Calu3 (cell line): ENCODE results near the gene RPH3AL. TPM values are rescaled to one million over a fixed set of nuclear protein-coding genes. Genes with fewer than 3 reads are reported as not detected.

Experiments used
- BruUV-seq: library from RNA; stranded (reverse); fragments of 400-500 nt; replicated peaks from 2 replicates; lab custom pipeline; 2021; lab: Mats Ljungman, UMichigan
- CTCF ChIA-PET: fragments of 300-600 bp; sonication (Branson Sonifier 250); formaldehyde crosslinking; loops from one replicate; lab custom pipeline; 2022; ENCODE audit warnings: antibody characterized with exemption; lab: Charles Lee
- DNase-seq: peaks from one replicate; pipeline ENCODE4 v3.0.0; 2022
- H3K27ac Mint-ChIP-seq: one replicate; pipeline ENCODE4 v1.8.0; 2022; ENCODE audit warnings: mixed read lengths; ENCODE audit not compliant: unreplicated experiment
- H3K27me3 Mint-ChIP-seq: one replicate; pipeline ENCODE4 v1.8.0; 2022; ENCODE audit warnings: mixed read lengths; ENCODE audit not compliant: unreplicated experiment
- H3K36me3 Mint-ChIP-seq: one replicate; pipeline ENCODE4 v1.8.0; 2022; ENCODE audit warnings: mild to moderate bottlenecking, moderate library complexity, mixed read lengths; ENCODE audit not compliant: insufficient read depth, unreplicated experiment
- H3K4me1 Mint-ChIP-seq: one replicate; pipeline ENCODE4 v1.8.0; 2022; ENCODE audit warnings: mild to moderate bottlenecking, low read depth, mixed read lengths; ENCODE audit not compliant: unreplicated experiment
- H3K4me3 Mint-ChIP-seq: one replicate; pipeline ENCODE4 v1.8.0; 2022; ENCODE audit warnings: mild to moderate bottlenecking, low read depth, moderate library complexity, mixed read lengths; ENCODE audit not compliant: unreplicated experiment
- H3K9me3 Mint-ChIP-seq: one replicate; pipeline ENCODE4 v1.8.0; 2022; ENCODE audit warnings: low read depth, mixed read lengths; ENCODE audit not compliant: unreplicated experiment
- CTCF ChIP-seq: fragments of 200-600 bp; IDR thresholded peaks from one replicate; pipeline ENCODE4 v1.8.0; 2022; ENCODE audit warnings: antibody characterized with exemption; ENCODE audit not compliant: unreplicated experiment
- intact Hi-C: fragments of 100-400 bp; cut with micrococcal nuclease; formaldehyde crosslinking; loops from one replicate; pipeline ENCODE4 v1.10.0; 2022; ENCODE audit not compliant: unreplicated experiment
- total RNA-seq: library from RNA; stranded (reverse); gene quantifications from 2 replicates; pipeline ENCODE4 v1.2.3, GENCODE V29; 2022

The RPH3AL gene
- total RNA-seq, 1 experiment from 2014 or later, result 14.1 TPM

- no peaks in the 10 kb centered on the region for H3K36me3 Mint-ChIP-seq
- no peak for DNase-seq
- H3K27me3 Mint-ChIP-seq, result no peaks in the 10 kb centered on the region
- no peak overlapping the region for H3K4me3 Mint-ChIP-seq
- intact Hi-C loops, result no loop called here
- H3K4me1 Mint-ChIP-seq, result no peaks in the 10 kb centered on the region
- no peak for TF ChIP-seq CTCF
- BruUV-seq, result no TSS peak
- H3K27ac Mint-ChIP-seq, result no peak overlapping the region
- CTCF ChIA-PET, result no interaction called here
- no peaks in the 10 kb centered on the region for H3K9me3 Mint-ChIP-seq
These were observed 25.5 kb upstream of the RPH3AL start for GRCh38 chr17:378068-378467.

- no peak for TF ChIP-seq CTCF
- H3K27me3 Mint-ChIP-seq, result no peaks in the 10 kb centered on the region
- H3K9me3 Mint-ChIP-seq, result no peaks in the 10 kb centered on the region
- no TSS peak for BruUV-seq
- CTCF ChIA-PET, result no interaction called here
- intact Hi-C loops, result no loop called here
- no peak overlapping the region for H3K27ac Mint-ChIP-seq
- H3K4me3 Mint-ChIP-seq, result no peak overlapping the region
- no peaks in the 10 kb centered on the region for H3K36me3 Mint-ChIP-seq
- no peaks in the 10 kb centered on the region for H3K4me1 Mint-ChIP-seq
- no peak for DNase-seq
These were observed 24.6 kb upstream of the RPH3AL start for GRCh38 chr17:376936-377863.

GRCh38 chr17:373613-374230, 21.1 kb upstream of the RPH3AL start:
- H3K4me3 Mint-ChIP-seq, result no peak overlapping the region
- no peaks in the 10 kb centered on the region for H3K36me3 Mint-ChIP-seq
- H3K27ac Mint-ChIP-seq, result no peak overlapping the region
- no TSS peak for BruUV-seq
- peaks cover 3% of the 10 kb centered on the region for H3K9me3 Mint-ChIP-seq
- CTCF ChIA-PET, result no interaction called here
- no peaks in the 10 kb centered on the region for H3K4me1 Mint-ChIP-seq
- DNase-seq, result no peak
- H3K27me3 Mint-ChIP-seq, result no peaks in the 10 kb centered on the region
- intact Hi-C loops, result no loop called here
- TF ChIP-seq CTCF, result no peak

GRCh38 chr17:372157-373152, 19.8 kb upstream of the RPH3AL start:
- no peaks in the 10 kb centered on the region for H3K36me3 Mint-ChIP-seq
- DNase-seq, result no peak
- no peak overlapping the region for H3K27ac Mint-ChIP-seq
- peaks cover 7% of the 10 kb centered on the region for H3K9me3 Mint-ChIP-seq
- no peak for TF ChIP-seq CTCF
- no peak overlapping the region for H3K4me3 Mint-ChIP-seq
- CTCF ChIA-PET, result no interaction called here
- intact Hi-C loops, result no loop called here
- BruUV-seq, result no TSS peak
- H3K27me3 Mint-ChIP-seq, result no peaks in the 10 kb centered on the region
- H3K4me1 Mint-ChIP-seq, result no peaks in the 10 kb centered on the region
